HL-60 (cell line): ENCODE results near the gene YIPF6.
"Not testable (repeated sequence)": the region's sequence is repeated elsewhere in the genome, so short reads cannot be mapped to it uniquely, and the experiment has no call there.

Source experiments
- CTCF ChIP-seq: IDR thresholded peaks from one replicate; pipeline ENCODE4 v1.5.1; 2011; ENCODE audit warnings: low read length, control low read depth, inconsistent platforms; ENCODE audit not compliant: insufficient read depth
- POLR2AphosphoS5 ChIP-seq: IDR thresholded peaks from 2 replicates; pipeline ENCODE4 v1.6.1; 2012; ENCODE audit warnings: low read depth
- REST ChIP-seq: IDR thresholded peaks from 2 replicates; pipeline ENCODE4 v1.6.1; 2012; ENCODE audit warnings: low read depth; ENCODE audit not compliant: insufficient replicate concordance

GRCh38 chrX:68493776-68494175 is 5.1 kb upstream of the YIPF6 start:
- not testable (repeated sequence) for TF ChIP-seq CTCF, REST, POLR2AphosphoS5
